SK-N-SH (cell line): ENCODE measurements around the gene SLC2A1. TPM values are rescaled to one million over a fixed set of nuclear protein-coding genes. Genes with fewer than 3 reads are reported as not detected.

ENCODE experiments used
- CTCF ChIA-PET: fragments of 300-600, 350-600 bp; formaldehyde crosslinking; extraction: SDS; loops from one replicate; lab custom pipeline; 2021; lab: Yijun Ruan, JAX
- POLR2A ChIA-PET: fragments of 350-600 bp; sonication (Branson Sonifier 250); formaldehyde crosslinking; extraction: SDS; loops from one replicate; lab custom pipeline; 2020; ENCODE audit warnings: antibody characterized with exemption, inconsistent platforms; lab: Yijun Ruan, JAX
- DNase-seq: peaks from one replicate; pipeline ENCODE4 v3.0.0; 2012
- H2AFZ ChIP-seq: fragments of 200-600 bp; sonication (generic); 2 replicates; pipeline ENCODE4 v1.8.1; 2016; ENCODE audit warnings: antibody characterized with exemption, mild to moderate bottlenecking, low read depth
- H3F3A ChIP-seq: fragments of 200-600 bp; sonication (generic); replicated peaks from 2 replicates; pipeline ENCODE3; 2016; ENCODE audit warnings: antibody characterized with exemption, mild to moderate bottlenecking; ENCODE audit not compliant: insufficient read depth
- H3K27ac ChIP-seq, 2 experiments: fragments of 200-500 bp in 1 of 2; fragments of 200-600 bp in 1 of 2; sonication (Bioruptor generic) in 1 of 2; sonication (generic), shearing (Covaris generic) in 1 of 2; 2 replicates each; pipeline versions ENCODE4 v1.5.1 to v1.6.1; 2014 to 2016; ENCODE audit warnings: low read depth in 2 of 2, inconsistent platforms in 1 of 2, low read length in 1 of 2, mild to moderate bottlenecking in 1 of 2, mixed read lengths in 1 of 2
- H3K27me3 ChIP-seq: fragments of 200-600 bp; sonication (generic), shearing (Covaris generic); 2 replicates; pipeline ENCODE4 v1.6.1; 2016; ENCODE audit warnings: mixed run types; ENCODE audit not compliant: insufficient read depth
- H3K36me3 ChIP-seq, 2 experiments: fragments of 200-500 bp in 1 of 2; fragments of 200-600 bp in 1 of 2; sonication (Bioruptor generic) in 1 of 2; sonication (generic) in 1 of 2; replicated peaks in 1 of 2; 2 replicates each; pipeline versions ENCODE3 to v1.5.1; 2014 to 2016; ENCODE audit warnings: low read length in 1 of 2, mild to moderate bottlenecking in 1 of 2; ENCODE audit not compliant: insufficient read depth in 2 of 2, control insufficient read depth in 1 of 2
- H3K4me1 ChIP-seq, 2 experiments: fragments of 200-500 bp in 1 of 2; fragments of 200-600 bp in 1 of 2; sonication (Bioruptor generic) in 1 of 2; sonication (generic), shearing (Covaris generic) in 1 of 2; 2 replicates each; pipeline versions ENCODE4 v1.5.1 to v1.6.1; 2014 to 2016; ENCODE audit warnings: low read depth in 1 of 2, low read length in 1 of 2, mixed run types in 1 of 2; ENCODE audit not compliant: insufficient read depth in 2 of 2, control insufficient read depth in 1 of 2
- H3K4me2 ChIP-seq: fragments of 200-600 bp; sonication (generic), shearing (Covaris generic); 2 replicates; pipeline ENCODE4 v1.6.1; 2017; ENCODE audit warnings: mixed run types
- H3K4me3 ChIP-seq, 2 experiments: fragments of 200-500 bp in 1 of 2; fragments of 200-600 bp in 1 of 2; sonication (Bioruptor generic) in 1 of 2; sonication (generic), shearing (Covaris generic) in 1 of 2; 2 replicates each; pipeline versions ENCODE4 v1.5.1 to v1.8.1; 2014 to 2016; ENCODE audit warnings: low read depth in 2 of 2, inconsistent platforms in 1 of 2, low read length in 1 of 2, mild to moderate bottlenecking in 1 of 2, mixed read lengths in 1 of 2, moderate library complexity in 1 of 2
- H3K79me2 ChIP-seq: fragments of 200-600 bp; sonication (generic); 2 replicates; pipeline ENCODE4 v1.8.1; 2017; ENCODE audit warnings: mild to moderate bottlenecking; ENCODE audit not compliant: insufficient read depth
- H3K9ac ChIP-seq: fragments of 200-600 bp; sonication (generic); 2 replicates; pipeline ENCODE4 v1.6.1; 2017; ENCODE audit warnings: mixed run types
- H3K9me2 ChIP-seq: fragments of 200-600 bp; sonication (generic); 2 replicates; pipeline ENCODE4 v1.6.1; 2017; ENCODE audit warnings: mixed run types
- H3K9me3 ChIP-seq: fragments of 200-600 bp; sonication (generic); 2 replicates; pipeline ENCODE4 v1.6.1; 2017; ENCODE audit warnings: mixed run types, mild to moderate bottlenecking, moderate library complexity
- H4K20me1 ChIP-seq: fragments of 200-600 bp; sonication (generic); 2 replicates; pipeline ENCODE4 v1.6.1; 2017; ENCODE audit warnings: mild to moderate bottlenecking, mixed run types; ENCODE audit not compliant: insufficient read depth
- CHD2 ChIP-seq: fragments of 150-350 bp; IDR thresholded peaks from 2 replicates; pipeline ENCODE4 v1.6.1; 2018; ENCODE audit warnings: low read length; ENCODE audit not compliant: partially characterized antibody
- CTCF ChIP-seq: fragments of 200-600 bp; sonication (generic); IDR thresholded peaks from 2 replicates; pipeline ENCODE4 v1.6.1; 2017; ENCODE audit warnings: antibody characterized with exemption, mild to moderate bottlenecking, moderate library complexity
- EP300 ChIP-seq, 2 experiments: IDR thresholded peaks; 2 replicates each; pipeline versions ENCODE4 v1.4.0 to v1.6.1; 2012; ENCODE audit warnings: borderline replicate concordance in 1 of 2, low read depth in 1 of 2, low read length in 1 of 2
- EZH2phosphoT487 ChIP-seq: fragments of 200-600 bp; sonication (generic); IDR thresholded peaks from 2 replicates; pipeline ENCODE4 v1.6.1; 2017; ENCODE audit warnings: low read depth, mixed run types, mild to moderate bottlenecking, antibody characterized with exemption, moderate library complexity, borderline replicate concordance
- FOSL2 ChIP-seq: IDR thresholded peaks from 2 replicates; pipeline ENCODE4 v1.4.0; 2012; ENCODE audit warnings: low read depth, mild to moderate bottlenecking, moderate library complexity, borderline replicate concordance
- FOXJ3 ChIP-seq: sonication (generic); formaldehyde crosslinking; IDR thresholded peaks from 2 replicates; pipeline ENCODE4 v1.5.1; 2020; ENCODE audit warnings: mild to moderate bottlenecking, missing genetic modification reagents
- FOXM1 ChIP-seq: IDR thresholded peaks from 2 replicates; pipeline ENCODE4 v1.4.0; 2012; ENCODE audit warnings: low read depth, mild to moderate bottlenecking
- GABPA ChIP-seq: IDR thresholded peaks from 2 replicates; pipeline ENCODE4 v1.4.0; 2012; ENCODE audit warnings: low read depth, mild to moderate bottlenecking
- GATA2 ChIP-seq: sonication (generic); formaldehyde crosslinking; IDR thresholded peaks from 2 replicates; pipeline ENCODE4 v1.5.0; 2020; ENCODE audit warnings: mild to moderate bottlenecking, missing genetic modification reagents
- JUND ChIP-seq: IDR thresholded peaks from 2 replicates; pipeline ENCODE4 v1.4.0; 2012
- MAX ChIP-seq: IDR thresholded peaks from 2 replicates; pipeline ENCODE4 v1.4.0; 2012; ENCODE audit warnings: low read depth
- MXI1 ChIP-seq: IDR thresholded peaks from 2 replicates; pipeline ENCODE4 v1.6.1; 2012; ENCODE audit warnings: mild to moderate bottlenecking, low read depth, low read length, improper control_type of control experiment
- POLR2AphosphoS5 ChIP-seq: IDR thresholded peaks from 2 replicates; pipeline ENCODE4 v1.6.1; 2012; ENCODE audit warnings: low read depth, low read length
- RAD21 ChIP-seq: IDR thresholded peaks from 2 replicates; pipeline ENCODE4 v1.6.1; 2012; ENCODE audit warnings: mild to moderate bottlenecking, low read length
- TAF1 ChIP-seq: IDR thresholded peaks from 2 replicates; pipeline ENCODE4 v1.6.1; 2012; ENCODE audit warnings: low read depth, mild to moderate bottlenecking, low read length, moderate library complexity, borderline replicate concordance
- TEAD4 ChIP-seq: IDR thresholded peaks from 2 replicates; pipeline ENCODE4 v1.4.0; 2012; ENCODE audit warnings: mild to moderate bottlenecking, borderline replicate concordance; ENCODE audit not compliant: insufficient read depth
- USF1 ChIP-seq: IDR thresholded peaks from 2 replicates; pipeline ENCODE4 v1.4.0; 2012; ENCODE audit warnings: low read depth, borderline replicate concordance
- USF2 ChIP-seq: fragments of 150-350 bp; IDR thresholded peaks from 2 replicates; pipeline ENCODE4 v1.6.1; 2017; ENCODE audit warnings: antibody characterized with exemption, low read length, low read depth, borderline replicate concordance
- ZBTB33 ChIP-seq: IDR thresholded peaks from 2 replicates; pipeline ENCODE4 v1.4.0; 2012; ENCODE audit warnings: low read depth, borderline replicate concordance
- WGBS: methylation state at CpG from one replicate; pipeline ENCODE4 v1.1.6; 2017; ENCODE audit warnings: low lambda C conversion rate; 5-methylcytosine and 5-hydroxymethylcytosine counted together
- polyA plus RNA-seq, 3 experiments: library from polyadenylated mRNA; depleted of rRNA; stranded (reverse); fragments of >200 nt; gene quantifications; 2 replicates each; pipeline ENCODE4 v1.2.3, GENCODE V29; 2012

The SLC2A1 gene
- polyA plus RNA-seq, 1 of the 3 experiments (the other 2 are of a cell fraction) = 63.8 TPM

- ChIA-PET POLR2A (no interaction called here), CTCF (interaction anchor here (0.8 to 1.2 kb wide), 3 partner anchors 22 to 77 kb away, joined by 3 to 4 read pairs (median 3); no protein-coding TSS in a partner anchor)
Measured at GRCh38 chr1:42996384-42996970, 37.8 kb upstream of the SLC2A1 start.

GRCh38 chr1:42993502-42994136 lies 35.0 kb upstream of the SLC2A1 start:
- ChIA-PET CTCF (interaction anchor here (1.1 kb wide), 1 partner anchor 19 kb away, joined by 4 read pairs; no protein-coding TSS in a partner anchor), POLR2A (interaction anchor here (0.9 to 2.1 kb wide), 2 partner anchors 12 to 34 kb away, joined by 3 to 7 read pairs; no protein-coding TSS in a partner anchor)
- TF ChIP-seq POLR2AphosphoS5 (no peak), FOXM1 (no peak), MXI1 (no peak), MAX (no peak), FOSL2 (no peak), GATA2 (CRISPR knock-in tag) (no peak), FOXJ3 (CRISPR knock-in tag) (no peak), USF2 (no peak), JUND (no peak), TEAD4 (no peak), RAD21 (no peak), ZBTB33 (no peak), GABPA (no peak), CTCF (no peak), EP300 (IDR thresholded peaks at IDR 0.05; ENCODE audit: borderline replicate concordance in 1 of 2, low read depth in 1 of 2, low read length in 1 of 2) (no peak)
- no peak overlapping the region for H3K9ac ChIP-seq
- no peaks in the 10 kb centered on the region for H3K79me2 ChIP-seq
- H3K4me2 ChIP-seq = no peak overlapping the region
- no peaks in the 10 kb centered on the region for H3K36me3 ChIP-seq
- no peak overlapping the region for H2AFZ ChIP-seq
- no peaks in the 10 kb centered on the region for H3K27me3 ChIP-seq
- H3K9me2 ChIP-seq = no peaks in the 10 kb centered on the region
- H3K9me3 ChIP-seq = 0 out of 2 replicates have a peak, but pooled peaks cover 5% of the 10 kb centered on the region
- H3K4me1 ChIP-seq = no peaks in the 10 kb centered on the region; a peak in 1 of 4 replicates
- H3K4me3 ChIP-seq = no peak overlapping the region
- no peak overlapping the region for H3K27ac ChIP-seq
- 94% methylated on average over 8 of the region's 8 CpGs for WGBS
- H3F3A ChIP-seq = no peaks in the 10 kb centered on the region
- no peaks in the 10 kb centered on the region for H4K20me1 ChIP-seq
- no peak for DNase-seq

More at GRCh38 chr1:42996384-42996970, 37.8 kb upstream of the SLC2A1 start:
- no peak for TF ChIP-seq TAF1
- no peak for TF ChIP-seq EZH2phosphoT487
- TF ChIP-seq CHD2 = no peak
- TF ChIP-seq USF1 = no peak
- TF ChIP-seq, all 33 proteins: peak for 0
- no peak overlapping the region for H3K27ac ChIP-seq
- no peak overlapping the region for H2AFZ ChIP-seq
- H3K4me2 ChIP-seq = no peak overlapping the region
- no peak overlapping the region for H3K9ac ChIP-seq
- H3K27me3 ChIP-seq = no peaks in the 10 kb centered on the region
- no peak for DNase-seq
- H3K4me1 ChIP-seq = no peaks in the 10 kb centered on the region; a peak in 1 of 4 replicates
- no peaks in the 10 kb centered on the region for H3K79me2 ChIP-seq
- no peak overlapping the region for H3K4me3 ChIP-seq
- no peaks in the 10 kb centered on the region for H3K9me3 ChIP-seq
- H4K20me1 ChIP-seq = no peaks in the 10 kb centered on the region
- no peaks in the 10 kb centered on the region for H3K36me3 ChIP-seq
- 90% methylated on average over 6 of the region's 6 CpGs for WGBS
- no peaks in the 10 kb centered on the region for H3K9me2 ChIP-seq
- no peaks in the 10 kb centered on the region for H3F3A ChIP-seq
